ENCODE data around the gene CYP26B1. TPM values are rescaled to one million over a fixed set of nuclear protein-coding genes. Genes with fewer than 3 reads are reported as not detected.

CYP26B1 gene
- total and polyA plus RNA-seq, 9 of the 15 experiments (the other 6 are each of a cell fraction or from before 2014, with no cell fraction given) = 0.01 to 0.13 (median 0.04) TPM; not detected in 6

DNA sequence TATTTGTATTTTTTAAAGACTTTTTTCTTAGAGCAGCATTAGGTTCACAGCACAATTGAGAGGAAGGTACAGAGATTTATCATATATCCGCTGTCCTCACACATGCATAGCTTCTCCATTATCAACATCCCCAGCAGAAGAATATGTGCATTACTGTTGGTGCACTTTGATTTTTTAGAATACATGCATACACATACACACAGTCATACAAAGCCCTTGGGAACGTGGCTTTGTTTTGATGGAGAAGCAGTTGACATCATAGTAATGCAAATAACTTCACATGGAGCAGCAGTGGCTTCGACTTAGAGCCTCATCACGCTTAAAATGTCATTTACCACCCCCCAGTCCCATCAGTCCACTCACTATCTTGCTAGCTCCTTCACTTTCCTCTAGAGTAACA, 26.5 kb downstream of the CYP26B1 start:
- CTCF ChIA-PET (ENCODE audit: low intra/inter-chr PET ratio) = no interaction called here

More for the DNA sequence above, 26.5 kb downstream of the CYP26B1 start:
- H3K27me3 ChIP-seq (ENCODE audit: control insufficient read depth in 2 of 2, insufficient read depth in 2 of 2, low read length in 2 of 2) = peaks cover 2 to 3% of the 10 kb centered on the region in 2 experiments; a peak in 1 of 5 replicates
- peaks cover 0 to 1% of the 10 kb centered on the region in 2 experiments; a peak in 1 of 5 replicates for H3K4me1 ChIP-seq (replicated peaks in 1 of 2; ENCODE audit: control insufficient read depth in 2 of 2, insufficient read depth in 2 of 2, low read length in 2 of 2)
- H3K36me3 ChIP-seq (ENCODE audit: control insufficient read depth, insufficient read depth, low read length) = no peaks in the 10 kb centered on the region
- H3K4me3 ChIP-seq = no peak overlapping the region
- no peaks in the 10 kb centered on the region for H3K79me2 ChIP-seq (ENCODE audit: control insufficient read depth, insufficient read depth, low read length)
- in situ Hi-C loops (cut with MboI) (no loop called here), intact Hi-C loops (cut with micrococcal nuclease) (no loop called here)
- TF ChIP-seq HCFC1 (IDR thresholded peaks at IDR 0.05; ENCODE audit: low read depth, low read length) (no peak), CHD2 (IDR thresholded peaks at IDR 0.05; ENCODE audit: low read depth, low read length) (no peak), SMARCB1 (IDR thresholded peaks at IDR 0.05; ENCODE audit: insufficient read length, low read depth) (no peak), PKNOX1 (IDR thresholded peaks at IDR 0.05) (no peak), TAF15 (IDR thresholded peaks at IDR 0.05; ENCODE audit: low read depth, low read length) (no peak), ZNF766 (CRISPR knock-in tag; conservative IDR thresholded peaks at IDR 0.05) (no peak), TFAM (CRISPR knock-in tag; conservative IDR thresholded peaks at IDR 0.05) (no peak), LEF1 (IDR thresholded peaks at IDR 0.05) (no peak), POLR2AphosphoS5 (IDR thresholded peaks at IDR 0.05; ENCODE audit: control insufficient read depth, insufficient read depth, low read depth, low read length) (no peak)
- TF ChIP-seq, protein P1, sequence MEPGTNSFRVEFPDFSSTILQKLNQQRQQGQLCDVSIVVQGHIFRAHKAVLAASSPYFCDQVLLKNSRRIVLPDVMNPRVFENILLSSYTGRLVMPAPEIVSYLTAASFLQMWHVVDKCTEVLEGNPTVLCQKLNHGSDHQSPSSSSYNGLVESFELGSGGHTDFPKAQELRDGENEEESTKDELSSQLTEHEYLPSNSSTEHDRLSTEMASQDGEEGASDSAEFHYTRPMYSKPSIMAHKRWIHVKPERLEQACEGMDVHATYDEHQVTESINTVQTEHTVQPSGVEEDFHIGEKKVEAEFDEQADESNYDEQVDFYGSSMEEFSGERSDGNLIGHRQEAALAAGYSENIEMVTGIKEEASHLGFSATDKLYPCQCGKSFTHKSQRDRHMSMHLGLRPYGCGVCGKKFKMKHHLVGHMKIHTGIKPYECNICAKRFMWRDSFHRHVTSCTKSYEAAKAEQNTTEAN (CRISPR knock-in tag; IDR thresholded peaks at IDR 0.05) = no peak
- TF ChIP-seq, protein P2, sequence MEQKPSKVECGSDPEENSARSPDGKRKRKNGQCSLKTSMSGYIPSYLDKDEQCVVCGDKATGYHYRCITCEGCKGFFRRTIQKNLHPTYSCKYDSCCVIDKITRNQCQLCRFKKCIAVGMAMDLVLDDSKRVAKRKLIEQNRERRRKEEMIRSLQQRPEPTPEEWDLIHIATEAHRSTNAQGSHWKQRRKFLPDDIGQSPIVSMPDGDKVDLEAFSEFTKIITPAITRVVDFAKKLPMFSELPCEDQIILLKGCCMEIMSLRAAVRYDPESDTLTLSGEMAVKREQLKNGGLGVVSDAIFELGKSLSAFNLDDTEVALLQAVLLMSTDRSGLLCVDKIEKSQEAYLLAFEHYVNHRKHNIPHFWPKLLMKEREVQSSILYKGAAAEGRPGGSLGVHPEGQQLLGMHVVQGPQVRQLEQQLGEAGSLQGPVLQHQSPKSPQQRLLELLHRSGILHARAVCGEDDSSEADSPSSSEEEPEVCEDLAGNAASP (IDR thresholded peaks at IDR 0.05) = no peak
- H3K27ac ChIP-seq (ENCODE audit: extremely low read depth, low read depth, low read length) = no peak overlapping the region
- H3K9me3 ChIP-seq (replicated peaks; ENCODE audit: control insufficient read depth, insufficient read depth, low read depth, low read length) = no peaks in the 10 kb centered on the region
- FAIRE-seq = no peak
- no peak for ATAC-seq
- WGBS (ENCODE audit: insufficient coverage, low coverage, missing lambda C conversion rate) = 0% methylated on average over 4 of the region's 4 CpGs
- no peaks in the 10 kb centered on the region for H3K9me1 ChIP-seq (ENCODE audit: control insufficient read depth, insufficient read depth, low read length)
- no peak overlapping the region for H3K9ac ChIP-seq (ENCODE audit: insufficient read depth in 1 of 2, low read depth in 2 of 2, low read length in 2 of 2)
- POLR2A ChIA-PET = interaction anchor here (0.6 kb wide), 1 partner anchor 12 kb away, joined by 3 read pairs; no protein-coding TSS in a partner anchor
- BruUV-seq (replicated peaks) = no TSS peak
- no peak for DNase-seq (ENCODE audit: extremely low read depth in 1 of 4, low spot score in 3 of 4)
- H2AFZ ChIP-seq (ENCODE audit: low read depth, low read length) = no peak overlapping the region
- no peaks in the 10 kb centered on the region for H4K20me1 ChIP-seq (replicated peaks; ENCODE audit: control insufficient read depth, insufficient read depth, low read length)
- no peak overlapping the region for H3K4me2 ChIP-seq (ENCODE audit: insufficient read depth, low read length)
